Vagina (tissue), 2 donors: ENCODE measurements around the gene ARL8B. TPM values are rescaled to one million over a fixed set of nuclear protein-coding genes. Genes with fewer than 3 reads are reported as not detected.

Source experiments
- DNase-seq, 2 donors: peaks; one replicate each; pipeline ENCODE4 v3.0.0-alpha.2; 2017; ENCODE audit errors: extremely low spot score in 2 of 2
- H3K27ac ChIP-seq: fragments of 200-600 bp; sonication (generic); one replicate; pipeline ENCODE4 v1.5.1; 2019
- H3K27me3 ChIP-seq: fragments of 200-600 bp; sonication (generic); one replicate; pipeline ENCODE4 v1.5.1; 2019
- H3K36me3 ChIP-seq, 2 donors: fragments of 200-600 bp; sonication (generic); one replicate each; pipeline ENCODE4 v1.5.1; 2017 to 2019
- H3K4me1 ChIP-seq: fragments of 200-600 bp; sonication (generic); one replicate; pipeline ENCODE4 v1.5.1; 2019
- H3K4me3 ChIP-seq, 2 donors: fragments of 200-600 bp; sonication (generic); 1 replicate in 1 of 2; 2 replicates in 1 of 2; pipeline ENCODE4 v1.5.1; 2016 to 2019
- H3K9me3 ChIP-seq: fragments of 200-600 bp; sonication (generic); one replicate; pipeline ENCODE4 v1.5.1; 2019
- CTCF ChIP-seq, 3 experiments: fragments of 450-650 bp in 2 of 3; fragments of 200-600 bp in 1 of 3; sonication (generic) in 1 of 3; IDR thresholded peaks; one replicate each; pipeline ENCODE4 v1.5.1; 2017 to 2019; ENCODE audit warnings: antibody characterized with exemption in 3 of 3, mild to moderate bottlenecking in 2 of 3, moderate library complexity in 2 of 3
- POLR2A ChIP-seq, 2 donors: fragments of 450-650 bp; IDR thresholded peaks; one replicate each; pipeline ENCODE4 v1.6.1; 2017; ENCODE audit warnings: antibody characterized with exemption in 2 of 2, mild to moderate bottlenecking in 2 of 2, moderate library complexity in 2 of 2
- POLR2AphosphoS5 ChIP-seq, 2 donors: sonication (generic); formaldehyde crosslinking; IDR thresholded peaks; one replicate each; pipeline ENCODE4 v1.9.0; 2017; ENCODE audit warnings: antibody characterized with exemption in 2 of 2, mild to moderate bottlenecking in 2 of 2, low read depth in 1 of 2; ENCODE audit not compliant: insufficient read depth in 1 of 2
- intact Hi-C: fragments of 100-400 bp; cut with DNase I; formaldehyde crosslinking; loops from one replicate; pipeline ENCODE4 v1.15.1; 2023
- total RNA-seq: library from RNA; depleted of rRNA; stranded (reverse); fragments of >200 nt; gene quantifications from one replicate; pipeline ENCODE4 v1.2.3, GENCODE V29; 2016

Gene ARL8B
- total RNA-seq, 1 donor from 2014 or later, result 44.4 TPM

GRCh38 chr3:5194801-5195509 is 72.9 kb downstream of the ARL8B start:
- no peak overlapping the region for H3K4me3 ChIP-seq
- peaks cover 88% of the 10 kb centered on the region for H3K4me1 ChIP-seq
- TF ChIP-seq POLR2A (IDR thresholded peaks at IDR 0.05) (no peak), POLR2AphosphoS5 (IDR thresholded peaks at IDR 0.05; ENCODE audit: insufficient read depth in 1 of 2, low read depth in 1 of 2) (peak; percentile 16 to 98)
- intact Hi-C loops, result no loop called here
- H3K9me3 ChIP-seq, result no peaks in the 10 kb centered on the region
- peaks cover 0 to 12% of the 10 kb centered on the region in 2 donors for H3K36me3 ChIP-seq
- H3K27me3 ChIP-seq, result no peaks in the 10 kb centered on the region
- H3K27ac ChIP-seq, result peak overlapping the region; percentile 65
- DNase-seq, result no peak

- DNase-seq, result no peak
- H3K9me3 ChIP-seq, result no peaks in the 10 kb centered on the region
- H3K4me1 ChIP-seq, result peaks cover 81% of the 10 kb centered on the region
- intact Hi-C loops, result no loop called here
- TF ChIP-seq CTCF (IDR thresholded peaks at IDR 0.05), result no peak
- no peak for TF ChIP-seq POLR2A (IDR thresholded peaks at IDR 0.05)
- no peak for TF ChIP-seq POLR2AphosphoS5 (IDR thresholded peaks at IDR 0.05; ENCODE audit: insufficient read depth in 1 of 2, low read depth in 1 of 2)
- no peaks in the 10 kb centered on the region for H3K27me3 ChIP-seq
- no peak overlapping the region for H3K4me3 ChIP-seq
- peak overlapping the region; percentile 65 for H3K27ac ChIP-seq
- H3K36me3 ChIP-seq, result peaks cover 0 to 18% of the 10 kb centered on the region in 2 donors
Observed at GRCh38 chr3:5195605-5196004, 73.5 kb downstream of the ARL8B start.

- intact Hi-C loops, result no loop called here
- no peak overlapping the region for H3K4me3 ChIP-seq
- TF ChIP-seq CTCF (IDR thresholded peaks at IDR 0.05) (no peak), POLR2AphosphoS5 (IDR thresholded peaks at IDR 0.05; ENCODE audit: insufficient read depth in 1 of 2, low read depth in 1 of 2) (no peak), POLR2A (IDR thresholded peaks at IDR 0.05) (no peak)
Observed at GRCh38 chr3:5197022-5197421, 74.9 kb downstream of the ARL8B start.

GRCh38 chr3:5197470-5198312 is 75.6 kb downstream of the ARL8B start:
- TF ChIP-seq POLR2AphosphoS5 (IDR thresholded peaks at IDR 0.05; ENCODE audit: insufficient read depth in 1 of 2, low read depth in 1 of 2) (no peak), POLR2A (IDR thresholded peaks at IDR 0.05) (no peak), CTCF (IDR thresholded peaks at IDR 0.05) (no peak)
- intact Hi-C loops, result no loop called here
- Histone ChIP-seq H3K4me3 (no peak overlapping the region), H3K27ac (peak overlapping the region; percentile 65), H3K36me3 (peaks cover 0 to 37% of the 10 kb centered on the region in 2 donors), H3K27me3 (no peaks in the 10 kb centered on the region), H3K4me1 (peaks cover 62% of the 10 kb centered on the region), H3K9me3 (no peaks in the 10 kb centered on the region)
- no peak for DNase-seq

More at GRCh38 chr3:5197022-5197421, 74.9 kb downstream of the ARL8B start:
- Histone ChIP-seq H3K4me1 (peaks cover 67% of the 10 kb centered on the region), H3K27ac (peak overlapping the region; percentile 65), H3K27me3 (no peaks in the 10 kb centered on the region), H3K9me3 (no peaks in the 10 kb centered on the region), H3K36me3 (peaks cover 0 to 30% of the 10 kb centered on the region in 2 donors)
- DNase-seq, result no peak

- no peak for DNase-seq
- H3K9me3 ChIP-seq, result no peaks in the 10 kb centered on the region
- intact Hi-C loops, result no loop called here
- H3K4me3 ChIP-seq, result no peak overlapping the region
- H3K27me3 ChIP-seq, result no peaks in the 10 kb centered on the region
- H3K4me1 ChIP-seq, result peaks cover 56% of the 10 kb centered on the region
- H3K27ac ChIP-seq, result peak overlapping the region; percentile 65
- TF ChIP-seq POLR2AphosphoS5 (IDR thresholded peaks at IDR 0.05; ENCODE audit: insufficient read depth in 1 of 2, low read depth in 1 of 2) (no peak), POLR2A (IDR thresholded peaks at IDR 0.05) (no peak), CTCF (IDR thresholded peaks at IDR 0.05) (no peak)
- H3K36me3 ChIP-seq, result peaks cover 0 to 43% of the 10 kb centered on the region in 2 donors
Observed at GRCh38 chr3:5198313-5198677, 76.2 kb downstream of the ARL8B start.
